Activated CD4-positive, alpha-beta memory T cell treated with anti-CD3 and anti-CD28 coated beads, Interleukin-2, amount 10 ng/mL, durations not matched to agents 7 days and 5 days (primary cell): ENCODE results near the gene MGAT4C. TPM values are rescaled to one million over a fixed set of nuclear protein-coding genes. Genes with fewer than 3 reads are reported as not detected.

Source experiments
- CTCF ChIA-PET: fragments of 350-600 bp; sonication (Branson Sonifier 250); formaldehyde crosslinking; loops from one replicate; lab custom pipeline; 2021; ENCODE audit warnings: antibody characterized with exemption, inconsistent platforms; lab: Charles Lee
- POLR2A ChIA-PET: fragments of 350-600 bp; sonication (Branson Sonifier 250); formaldehyde crosslinking; loops from one replicate; lab custom pipeline; 2021; ENCODE audit warnings: antibody characterized with exemption; lab: Charles Lee
- DNase-seq: peaks from one replicate; pipeline ENCODE4 v3.0.0-alpha.2; 2020
- H3K27ac Mint-ChIP-seq: one replicate; pipeline ENCODE4 v1.8.0; 2021; ENCODE audit warnings: mild to moderate bottlenecking, mixed read lengths
- H3K27me3 Mint-ChIP-seq: one replicate; pipeline ENCODE4 v1.8.0; 2021; ENCODE audit warnings: mixed read lengths
- H3K36me3 Mint-ChIP-seq: one replicate; pipeline ENCODE4 v1.8.0; 2021; ENCODE audit warnings: low read depth, mixed read lengths
- H3K4me1 Mint-ChIP-seq: one replicate; pipeline ENCODE4 v1.8.0; 2021; ENCODE audit warnings: mixed read lengths
- H3K4me3 Mint-ChIP-seq: one replicate; pipeline ENCODE4 v1.8.0; 2021; ENCODE audit warnings: mild to moderate bottlenecking, mixed read lengths
- H3K9me3 Mint-ChIP-seq: one replicate; pipeline ENCODE4 v1.8.0; 2021; ENCODE audit warnings: mixed read lengths
- total RNA-seq, 2 experiments: library from RNA; stranded (reverse); gene quantifications; one replicate each; pipeline ENCODE4 v1.2.3, GENCODE V29; 2021

MGAT4C gene
- total RNA-seq, 2 experiments from 2014 or later, result not detected

- H3K4me1 Mint-ChIP-seq, result no peaks in the 10 kb centered on the region
- no peaks in the 10 kb centered on the region for H3K9me3 Mint-ChIP-seq
- H3K27me3 Mint-ChIP-seq, result no peaks in the 10 kb centered on the region
- ChIA-PET POLR2A (no interaction called here), CTCF (interaction anchor here (0.9 to 1.5 kb wide), 6 partner anchors 9 to 452 kb away, joined by 3 to 5 read pairs (median 4); no protein-coding TSS in a partner anchor)
- no peaks in the 10 kb centered on the region for H3K36me3 Mint-ChIP-seq
- H3K27ac Mint-ChIP-seq, result no peak overlapping the region
- DNase-seq, result no peak
- H3K4me3 Mint-ChIP-seq, result no peak overlapping the region
Observed at GRCh38 chr12:85920324-85920947, 335.8 kb downstream of the MGAT4C start.
